Fibroblast of skin of left biceps (primary cell): ENCODE data around the gene PHF1.
A peak's percentile ranks its signal among the peaks of the same experiment; 100 is the strongest.
"Not testable (repeated sequence)": the region's sequence is repeated elsewhere in the genome, so short reads cannot be mapped to it uniquely, and the experiment has no call there.

Source experiments
- DNase-seq, 2 experiments: peaks; one replicate each; pipeline ENCODE4 v3.0.0-alpha.2; 2013; ENCODE audit warnings: low read depth in 2 of 2

The PHF1 gene

GRCh38 chr6:33410711-33411631 is at the start of gene PHF1:
Gene PHF1 (plus strand): TSS chr6:33411014. CDS start chr6:33412264, 1,250 bp downstream.
- peak; percentile 55 to 65 for DNase-seq

GRCh38 chr6:33363486-33363885 is 47.3 kb upstream of the PHF1 start:
- DNase-seq, result not testable (repeated sequence)

- not testable (repeated sequence) for DNase-seq
Measured at GRCh38 chr6:33364475-33365205, 46.2 kb upstream of the PHF1 start.

- DNase-seq, result not testable (repeated sequence)
Measured at GRCh38 chr6:33365206-33365971, 45.4 kb upstream of the PHF1 start.

- DNase-seq, result no peak
Measured at GRCh38 chr6:33367009-33367714, 43.7 kb upstream of the PHF1 start.

GRCh38 chr6:33367715-33368025 is 43.1 kb upstream of the PHF1 start:
- not testable (repeated sequence) for DNase-seq

GRCh38 chr6:33371901-33372300 is 38.9 kb upstream of the PHF1 start:
- DNase-seq, result not testable (repeated sequence)

GRCh38 chr6:33372526-33373123 is 38.2 kb upstream of the PHF1 start:
- DNase-seq, result no peak

- no peak for DNase-seq
Measured at GRCh38 chr6:33373960-33374910, 36.6 kb upstream of the PHF1 start.

GRCh38 chr6:33375143-33375671 is 35.6 kb upstream of the PHF1 start:
- DNase-seq, result peak; percentile 75 to 78

GRCh38 chr6:33377171-33377570 is 33.6 kb upstream of the PHF1 start:
- DNase-seq, result no peak

- not testable (repeated sequence) for DNase-seq
Measured at GRCh38 chr6:33379184-33379583, 31.6 kb upstream of the PHF1 start.

GRCh38 chr6:33380272-33380981 is 30.4 kb upstream of the PHF1 start:
- DNase-seq, result no peak

GRCh38 chr6:33383427-33384185 is 27.2 kb upstream of the PHF1 start:
- DNase-seq, result no peak

- DNase-seq, result peak; percentile 36 to 41
Measured at GRCh38 chr6:33384581-33385020, 26.2 kb upstream of the PHF1 start.

- no peak for DNase-seq
Measured at GRCh38 chr6:33390173-33390572, 20.6 kb upstream of the PHF1 start.

- DNase-seq, result no peak
Measured at GRCh38 chr6:33390767-33391277, 20.0 kb upstream of the PHF1 start.
